Measurements from ENCODE around the gene ERCC5.

ERCC5 gene

DNA sequence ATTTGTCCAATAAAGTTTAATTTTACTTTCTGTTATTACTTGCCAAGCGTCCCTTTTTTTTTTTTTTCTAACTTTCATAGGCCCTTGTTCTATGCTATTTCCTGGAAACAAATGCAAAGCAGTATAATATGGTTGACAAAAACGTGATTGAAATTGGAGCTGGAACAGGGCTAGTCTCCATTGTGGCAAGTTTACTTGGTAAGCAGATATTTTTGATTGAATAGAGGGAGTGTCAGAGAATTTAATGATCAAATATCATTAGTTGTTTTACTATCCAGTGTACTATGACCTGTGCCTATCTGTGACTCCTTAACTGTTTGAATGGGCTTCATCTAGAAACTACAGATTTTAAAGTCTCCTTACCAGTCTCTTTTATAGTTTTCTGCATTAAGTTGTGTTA, 46.7 kb downstream of the ERCC5 start:
- no peak for DNase-seq (ENCODE audit: low spot score)
- TF ChIP-seq, protein P1, sequence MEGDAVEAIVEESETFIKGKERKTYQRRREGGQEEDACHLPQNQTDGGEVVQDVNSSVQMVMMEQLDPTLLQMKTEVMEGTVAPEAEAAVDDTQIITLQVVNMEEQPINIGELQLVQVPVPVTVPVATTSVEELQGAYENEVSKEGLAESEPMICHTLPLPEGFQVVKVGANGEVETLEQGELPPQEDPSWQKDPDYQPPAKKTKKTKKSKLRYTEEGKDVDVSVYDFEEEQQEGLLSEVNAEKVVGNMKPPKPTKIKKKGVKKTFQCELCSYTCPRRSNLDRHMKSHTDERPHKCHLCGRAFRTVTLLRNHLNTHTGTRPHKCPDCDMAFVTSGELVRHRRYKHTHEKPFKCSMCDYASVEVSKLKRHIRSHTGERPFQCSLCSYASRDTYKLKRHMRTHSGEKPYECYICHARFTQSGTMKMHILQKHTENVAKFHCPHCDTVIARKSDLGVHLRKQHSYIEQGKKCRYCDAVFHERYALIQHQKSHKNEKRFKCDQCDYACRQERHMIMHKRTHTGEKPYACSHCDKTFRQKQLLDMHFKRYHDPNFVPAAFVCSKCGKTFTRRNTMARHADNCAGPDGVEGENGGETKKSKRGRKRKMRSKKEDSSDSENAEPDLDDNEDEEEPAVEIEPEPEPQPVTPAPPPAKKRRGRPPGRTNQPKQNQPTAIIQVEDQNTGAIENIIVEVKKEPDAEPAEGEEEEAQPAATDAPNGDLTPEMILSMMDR (IDR thresholded peaks at IDR 0.05; ENCODE audit: extremely low read depth, missing control alignments) = no peak

DNA sequence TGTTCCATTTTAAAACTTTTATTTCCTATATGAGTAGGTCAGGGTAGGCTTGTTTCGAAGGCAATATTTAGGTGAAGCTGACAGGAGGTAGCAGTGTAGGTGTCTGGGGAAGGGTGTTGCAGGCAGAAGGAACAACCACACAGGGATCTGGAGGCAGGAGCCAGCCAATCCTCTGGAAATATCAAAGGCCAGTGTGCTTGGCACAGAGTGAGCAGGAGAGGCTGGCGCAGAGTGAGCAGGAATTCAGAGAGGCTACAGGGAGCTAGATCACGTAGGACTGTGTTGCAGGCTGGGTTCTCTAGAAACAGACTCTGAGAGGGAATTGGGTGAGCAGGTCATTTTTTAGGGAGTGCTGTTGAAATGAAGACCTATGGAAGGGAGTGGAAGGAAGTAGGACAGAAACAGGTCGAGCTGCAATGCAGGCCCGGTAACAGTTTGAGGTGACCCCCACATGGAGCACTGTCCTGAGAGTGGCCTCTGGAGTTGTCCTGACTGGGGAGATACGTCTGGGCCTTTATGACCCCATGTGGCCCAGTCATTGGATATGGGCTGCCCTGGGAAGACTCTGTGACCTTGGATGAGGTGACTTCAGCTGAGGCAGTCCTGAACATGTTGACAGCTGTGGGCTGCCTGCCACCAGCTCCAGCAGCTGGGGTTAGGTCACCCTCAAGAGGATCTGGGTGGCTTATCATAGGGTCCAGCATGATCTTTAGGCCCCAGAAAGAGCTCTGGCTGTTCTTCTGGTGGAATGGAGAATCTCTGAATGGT, 51.7 kb downstream of the ERCC5 start:
- TF ChIP-seq, protein P1 (IDR thresholded peaks at IDR 0.05; ENCODE audit: extremely low read depth, missing control alignments) = no peak

DNA sequence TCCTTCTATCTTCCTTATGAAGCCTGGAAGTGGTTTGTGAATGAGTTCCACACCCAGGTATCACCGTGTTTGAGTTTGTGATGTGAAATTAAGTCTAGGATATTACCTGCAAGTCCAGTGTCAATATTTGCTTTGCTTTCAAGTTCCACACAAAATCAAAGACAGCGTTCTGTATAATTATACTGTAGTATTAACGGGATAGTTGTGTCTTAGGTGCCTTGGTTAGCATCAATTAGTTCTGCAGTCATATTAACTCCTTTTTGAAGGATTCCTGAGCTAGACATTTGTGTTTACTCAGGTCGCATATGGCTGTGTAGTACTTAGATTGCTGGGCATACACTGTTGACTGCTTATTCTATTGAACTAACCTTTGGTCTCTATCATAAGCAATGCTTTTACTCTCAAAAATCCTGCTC, 54.4 kb downstream of the ERCC5 start:
- TF ChIP-seq, protein P1 (IDR thresholded peaks at IDR 0.05; ENCODE audit: extremely low read depth, missing control alignments) = no peak
- no peak for DNase-seq (ENCODE audit: low spot score)

More for the DNA sequence above, 51.7 kb downstream of the ERCC5 start:
- no peak for DNase-seq (ENCODE audit: low spot score)

DNA sequence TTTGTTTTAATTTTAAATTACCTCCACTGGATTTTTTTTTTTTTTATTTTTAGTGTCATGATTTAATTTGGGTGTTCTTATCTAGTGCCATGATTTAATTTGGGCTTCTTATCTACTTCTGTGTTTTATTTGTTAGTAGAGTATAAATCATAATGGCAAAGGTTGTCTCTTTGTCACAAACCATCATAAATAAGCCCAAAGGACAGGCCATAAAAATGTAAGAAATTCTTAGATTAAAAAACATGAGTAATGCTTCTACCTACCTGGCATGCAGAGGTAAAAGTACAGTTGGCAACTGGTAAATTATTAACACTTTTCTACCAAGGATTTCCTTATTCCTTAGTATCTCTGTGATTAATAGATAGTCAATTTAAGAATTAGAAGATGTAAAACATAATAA, 55.2 kb downstream of the ERCC5 start:
- TF ChIP-seq, protein P1 (IDR thresholded peaks at IDR 0.05; ENCODE audit: extremely low read depth, missing control alignments) = no peak
- DNase-seq (ENCODE audit: low spot score) = no peak

DNA sequence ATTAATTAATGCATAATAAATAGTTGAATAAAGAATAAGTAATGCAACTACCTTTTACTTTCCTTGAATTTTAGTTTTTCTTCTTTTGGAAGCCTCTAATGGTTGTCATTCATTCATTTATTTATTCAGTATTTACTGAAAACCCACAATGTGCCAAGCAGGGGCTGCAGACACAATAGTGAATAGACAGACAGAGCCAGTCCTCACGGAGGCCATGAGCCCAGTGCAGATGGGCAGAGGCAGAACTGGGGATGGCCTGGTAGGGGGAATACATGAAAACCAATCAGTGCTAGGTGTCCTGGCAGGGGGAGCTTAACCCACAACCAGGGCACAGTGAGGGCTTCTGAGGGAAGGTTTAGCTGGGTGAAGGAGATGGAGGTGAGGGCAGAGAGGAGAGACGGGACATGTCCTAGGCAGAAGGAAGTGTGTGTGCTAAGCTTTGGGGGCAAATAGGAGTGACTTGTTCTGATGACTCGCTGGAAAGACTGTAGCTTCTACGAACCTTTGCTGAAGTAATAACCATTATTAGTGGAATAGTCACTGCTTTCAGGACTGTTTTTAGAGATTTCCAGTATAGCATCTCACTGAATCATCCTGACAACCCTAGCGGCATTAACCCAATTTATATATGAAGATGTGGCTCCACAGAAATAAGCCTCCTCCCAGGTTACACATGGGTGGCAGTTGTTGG, 55.9 kb downstream of the ERCC5 start:
- TF ChIP-seq, protein P1 (IDR thresholded peaks at IDR 0.05; ENCODE audit: extremely low read depth, missing control alignments) = no peak

DNA sequence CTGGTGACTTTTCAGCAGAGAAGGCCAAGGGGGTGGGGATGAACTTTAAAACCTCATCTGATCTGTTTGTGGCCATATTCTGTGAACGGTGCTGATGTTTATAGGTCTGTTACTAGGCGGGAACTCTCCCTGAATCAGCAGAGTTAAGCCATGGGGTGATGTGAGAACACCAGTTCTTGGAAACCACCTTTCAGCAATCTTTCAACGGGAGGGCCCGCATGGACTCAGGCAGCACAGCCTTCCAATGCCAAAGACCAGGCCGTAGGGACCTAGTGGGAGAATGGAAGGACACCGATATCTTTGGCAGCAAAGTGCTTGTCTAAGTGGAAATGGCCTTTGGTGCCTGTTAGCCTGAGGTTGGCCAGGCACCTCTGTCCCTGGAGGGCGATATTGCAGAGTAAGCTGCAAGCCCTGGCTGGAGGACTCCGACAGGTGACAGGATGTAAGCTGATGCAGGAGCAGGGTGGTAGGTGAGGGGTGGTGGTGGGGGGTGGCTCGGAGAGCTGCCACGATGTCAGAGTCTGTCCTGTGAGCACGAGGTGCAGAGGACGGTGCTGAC, 57.0 kb downstream of the ERCC5 start:
- TF ChIP-seq, protein P1 (IDR thresholded peaks at IDR 0.05; ENCODE audit: extremely low read depth, missing control alignments) = no peak

More for the DNA sequence above, 55.9 kb downstream of the ERCC5 start:
- DNase-seq (ENCODE audit: low spot score) = no peak

More for the DNA sequence above, 57.0 kb downstream of the ERCC5 start:
- no peak for DNase-seq (ENCODE audit: low spot score)
